Sigmoid colon (tissue), 7 donors: Measurements from ENCODE around the gene ZNF365. TPM values are rescaled to one million over a fixed set of nuclear protein-coding genes. Genes with fewer than 3 reads are reported as not detected.
"Not testable (repeated sequence)": the region's sequence is repeated elsewhere in the genome, so short reads cannot be mapped to it uniquely, and the experiment has no call there.

Source experiments
- DNase-seq: peaks from one replicate; pipeline ENCODE4 v3.0.0-alpha.2; 2019
- H3K27ac ChIP-seq, 4 donors: fragments of 200-600 bp; sonication (generic); one replicate each; pipeline ENCODE4 v1.5.1; 2016 to 2019; ENCODE audit warnings: mild to moderate bottlenecking in 1 of 4
- H3K27me3 ChIP-seq, 3 donors: fragments of 200-600 bp; sonication (generic); one replicate each; pipeline ENCODE4 v1.5.1; 2019; ENCODE audit warnings: mild to moderate bottlenecking in 1 of 3
- H3K36me3 ChIP-seq, 4 donors: fragments of 200-600 bp; sonication (generic); one replicate each; pipeline ENCODE4 v1.5.1; 2016 to 2019
- H3K4me1 ChIP-seq, 4 donors: fragments of 200-600 bp; sonication (generic); one replicate each; pipeline ENCODE4 v1.5.1; 2017 to 2019
- H3K4me3 ChIP-seq, 4 donors: fragments of 200-600 bp; sonication (generic); one replicate each; pipeline ENCODE4 v1.5.1; 2017 to 2019; ENCODE audit warnings: mild to moderate bottlenecking in 2 of 4, moderate library complexity in 1 of 4
- H3K9me3 ChIP-seq, 4 donors: fragments of 200-600 bp in 3 of 4; sonication (generic) in 3 of 4; one replicate each; pipeline versions ENCODE4 v1.5.1 to v1.6.1; 2013 to 2019
- CTCF ChIP-seq, 4 experiments: fragments of 450-650 bp in 3 of 4; fragments of 200-600 bp in 1 of 4; IDR thresholded peaks; one replicate each; pipeline ENCODE4 v1.5.1; 2016 to 2019; ENCODE audit warnings: antibody characterized with exemption in 4 of 4, mild to moderate bottlenecking in 3 of 4, moderate library complexity in 2 of 4
- EP300 ChIP-seq, 4 donors: sonication (generic); formaldehyde crosslinking; IDR thresholded peaks; one replicate each; pipeline ENCODE4 v1.6.1; 2017; ENCODE audit warnings: antibody characterized with exemption in 4 of 4
- POLR2A ChIP-seq, 2 donors: fragments of 450-650 bp; IDR thresholded peaks; one replicate each; pipeline ENCODE4 v1.6.1; 2016; ENCODE audit warnings: antibody characterized with exemption in 2 of 2, mild to moderate bottlenecking in 2 of 2, moderate library complexity in 2 of 2
- POLR2AphosphoS5 ChIP-seq, 4 donors: sonication (generic); formaldehyde crosslinking; IDR thresholded peaks; one replicate each; pipeline ENCODE4 v1.6.1; 2017; ENCODE audit warnings: antibody characterized with exemption in 4 of 4
- whole genome bisulfite sequencing, 2 donors: extraction: QIAGEN DNeasy Blood & Tissue Kit; methylation state at CpG; one replicate each; pipeline ENCODE4 v1.1.7; 2013; 5-methylcytosine and 5-hydroxymethylcytosine counted together
- intact Hi-C: fragments of 100-400 bp; cut with DNase I; formaldehyde crosslinking; loops from one replicate; pipeline ENCODE4 v1.15.1; 2023
- polyA plus RNA-seq, 3 donors: library from polyadenylated mRNA; stranded (reverse); fragments of 200-250 nt; gene quantifications; one replicate each; pipeline ENCODE4 v1.2.3, GENCODE V29; 2013
- total RNA-seq, 4 donors: library from RNA; depleted of rRNA; stranded (reverse); fragments of >200 nt; gene quantifications; one replicate each; pipeline ENCODE4 v1.1.0, GENCODE V29; 2016
- donor health status: healthy with polysubstance abuse.
- donor health status: Bipolar disorder and iron deficiency.
- donor health status: healthy.

The ZNF365 gene
- total and polyA plus RNA-seq, 7 donors: 0.16 to 0.82 (median 0.38) TPM; not detected in 3

DNA sequence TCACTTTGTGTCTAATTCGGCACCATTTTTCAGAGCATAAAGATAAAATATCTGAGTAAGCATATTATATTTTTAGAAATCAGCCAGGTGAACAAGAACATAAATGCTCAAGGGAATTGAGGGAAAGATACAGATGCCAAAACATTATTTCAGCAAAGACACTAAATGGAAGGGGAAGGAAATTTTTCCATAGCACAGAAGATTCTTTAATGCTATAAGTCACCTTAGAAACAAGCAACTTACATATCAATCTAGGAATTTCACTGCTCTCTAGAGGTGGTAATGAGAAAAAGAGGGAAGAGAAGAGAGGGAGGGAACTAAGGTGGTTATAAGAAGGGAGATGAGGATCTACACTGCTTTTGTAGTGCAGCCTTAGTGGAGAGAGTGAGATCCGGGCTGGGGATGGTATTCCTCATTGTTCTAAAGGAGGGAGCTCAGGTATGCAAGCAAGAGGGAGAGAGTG, 20.4 kb downstream of the ZNF365 start:
- H3K36me3 ChIP-seq: no peaks in the 10 kb centered on the region
- DNase-seq: no peak
- no peaks in the 10 kb centered on the region for H3K27me3 ChIP-seq
- no peaks in the 10 kb centered on the region for H3K4me1 ChIP-seq
- intact Hi-C loops: no loop called here
- no peak overlapping the region for H3K4me3 ChIP-seq
- H3K9me3 ChIP-seq: no peaks in the 10 kb centered on the region
- H3K27ac ChIP-seq: no peak overlapping the region
- WGBS, 2 donors: 65 to 67% methylated on average over 2 of the region's 2 CpGs
- TF ChIP-seq POLR2A (IDR thresholded peaks at IDR 0.05): no peak
- no peak for TF ChIP-seq CTCF (IDR thresholded peaks at IDR 0.05)
- no peak for TF ChIP-seq POLR2AphosphoS5 (IDR thresholded peaks at IDR 0.05)
- TF ChIP-seq EP300 (IDR thresholded peaks at IDR 0.05): no peak

DNA sequence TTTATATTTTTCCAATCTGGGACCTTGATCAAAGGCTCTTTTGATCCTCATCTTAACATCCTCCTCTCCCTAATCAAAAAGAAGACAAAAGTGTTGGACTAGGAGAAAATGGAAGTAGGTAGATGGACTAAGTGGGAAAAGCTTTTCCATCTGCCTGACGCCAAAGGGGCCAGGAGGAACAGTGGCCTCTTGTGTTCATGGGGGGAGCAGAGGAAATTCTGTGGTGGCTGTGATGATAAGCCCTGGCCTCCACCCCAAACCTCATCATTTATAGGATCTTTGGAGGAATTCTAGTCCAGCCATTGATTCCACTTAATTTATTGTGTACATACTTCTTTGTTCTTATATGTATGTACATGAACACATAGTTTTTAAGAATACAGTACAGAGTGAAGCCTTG, 21.7 kb downstream of the ZNF365 start:
- intact Hi-C loops: no loop called here
- no peaks in the 10 kb centered on the region for H3K4me1 ChIP-seq
- no peaks in the 10 kb centered on the region for H3K36me3 ChIP-seq
- no peaks in the 10 kb centered on the region for H3K27me3 ChIP-seq
- H3K9me3 ChIP-seq: no peaks in the 10 kb centered on the region
- no peak overlapping the region for H3K4me3 ChIP-seq
- no peak for TF ChIP-seq POLR2A (IDR thresholded peaks at IDR 0.05)
- no peak for DNase-seq
- H3K27ac ChIP-seq: no peak overlapping the region
- 60 to 73% methylated on average over 1 of the region's 1 CpG for WGBS, 2 donors

- WGBS, 2 donors: 80 to 82% methylated on average over 3 of the region's 3 CpGs
- Histone ChIP-seq H3K36me3 (no peaks in the 10 kb centered on the region), H3K27me3 (no peaks in the 10 kb centered on the region), H3K9me3 (no peaks in the 10 kb centered on the region), H3K4me1 (no peaks in the 10 kb centered on the region), H3K4me3 (no peak overlapping the region), H3K27ac (no peak overlapping the region)
- TF ChIP-seq CTCF (IDR thresholded peaks at IDR 0.05) (no peak), POLR2AphosphoS5 (IDR thresholded peaks at IDR 0.05) (no peak), POLR2A (IDR thresholded peaks at IDR 0.05) (no peak), EP300 (IDR thresholded peaks at IDR 0.05) (no peak)
- intact Hi-C loops: no loop called here
- DNase-seq: no peak
These were observed 22.7 kb downstream of the ZNF365 start for GRCh38 chr10:62396864-62397263.

GRCh38 chr10:62399211-62399610, 25.0 kb downstream of the ZNF365 start:
- H3K27ac ChIP-seq: no peak overlapping the region
- no peak overlapping the region for H3K4me3 ChIP-seq
- 95 to 98% methylated on average over 5 of the region's 5 CpGs for WGBS, 2 donors
- no peak for TF ChIP-seq POLR2AphosphoS5 (IDR thresholded peaks at IDR 0.05)
- no peak for TF ChIP-seq CTCF (IDR thresholded peaks at IDR 0.05)
- TF ChIP-seq EP300 (IDR thresholded peaks at IDR 0.05): no peak
- TF ChIP-seq POLR2A (IDR thresholded peaks at IDR 0.05): no peak
- DNase-seq: no peak
- no peaks in the 10 kb centered on the region for H3K27me3 ChIP-seq
- intact Hi-C loops: no loop called here
- no peaks in the 10 kb centered on the region for H3K4me1 ChIP-seq
- H3K36me3 ChIP-seq: no peaks in the 10 kb centered on the region
- no peaks in the 10 kb centered on the region for H3K9me3 ChIP-seq

DNA sequence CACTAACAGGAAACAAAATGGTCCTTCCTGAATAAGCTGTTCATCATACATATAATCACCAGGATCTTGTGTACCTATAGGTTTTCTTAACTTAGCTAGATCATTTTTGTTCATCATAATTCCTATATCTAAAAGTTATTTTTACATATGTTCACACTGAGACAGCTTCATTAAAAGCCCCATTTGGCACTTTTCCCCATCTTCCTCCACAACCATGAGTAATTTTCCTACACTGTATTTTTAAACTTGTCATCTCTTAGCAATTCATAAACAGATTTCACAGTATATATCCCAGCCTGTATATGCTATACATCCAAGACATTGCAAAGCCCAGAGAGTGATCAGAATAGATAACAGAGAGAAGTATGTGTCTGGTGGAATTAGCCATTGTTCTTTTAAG, 28.3 kb downstream of the ZNF365 start:
- intact Hi-C loops: no loop called here

GRCh38 chr10:62410528-62410927, 36.4 kb downstream of the ZNF365 start:
- H3K9me3 ChIP-seq, H3K27me3 ChIP-seq, DNase-seq, H3K4me1 ChIP-seq, H3K4me3 ChIP-seq, intact Hi-C loops, H3K36me3 ChIP-seq, H3K27ac ChIP-seq: not testable (repeated sequence)
- WGBS, 2 donors: 57 to 81% methylated on average over 1 of the region's 1 CpG

More for the DNA sequence above, 28.3 kb downstream of the ZNF365 start:
- TF ChIP-seq POLR2A (IDR thresholded peaks at IDR 0.05) (no peak), CTCF (IDR thresholded peaks at IDR 0.05) (no peak), EP300 (IDR thresholded peaks at IDR 0.05) (no peak), POLR2AphosphoS5 (IDR thresholded peaks at IDR 0.05) (no peak)
- no peaks in the 10 kb centered on the region for H3K36me3 ChIP-seq
- DNase-seq: no peak
- H3K27me3 ChIP-seq: no peaks in the 10 kb centered on the region
- H3K27ac ChIP-seq: no peak overlapping the region
- no peak overlapping the region for H3K4me3 ChIP-seq
- H3K9me3 ChIP-seq: peaks cover 0 to 3% (median 0%) of the 10 kb centered on the region in 4 donors
- H3K4me1 ChIP-seq: no peaks in the 10 kb centered on the region

GRCh38 chr10:62410934-62411333, 36.8 kb downstream of the ZNF365 start:
- H3K9me3 ChIP-seq, H3K27me3 ChIP-seq, intact Hi-C loops, DNase-seq, H3K36me3 ChIP-seq, H3K4me1 ChIP-seq, H3K27ac ChIP-seq, H3K4me3 ChIP-seq: not testable (repeated sequence)
- WGBS, 2 donors: 22 to 73% methylated on average over 1 of the region's 1 CpG
